Left lung (tissue), 10 donors: ENCODE results near the gene PTPRT. TPM values are rescaled to one million over a fixed set of nuclear protein-coding genes. Genes with fewer than 3 reads are reported as not detected.

Source experiments
- ATAC-seq: fragments of 200-7000 bp; cut with Tn5 transposase; one replicate; pipeline ENCODE4 v1.9.1; 2020; ENCODE audit warnings: moderate library complexity
- DNase-seq, 4 donors: peaks; one replicate each; pipeline ENCODE4 v3.0.0-alpha.2; 2013 to 2020
- H3K27ac ChIP-seq, 2 donors: fragments of 200-600 bp; sonication (generic) in 1 of 2; one replicate each; pipeline versions ENCODE4 v1.5.0 to v1.8.0; 2020 to 2021
- H3K27me3 ChIP-seq, 2 donors: fragments of 200-600 bp; sonication (generic) in 1 of 2; one replicate each; pipeline versions ENCODE4 v1.5.0 to v1.8.0; 2020 to 2021
- H3K36me3 ChIP-seq, 2 donors: fragments of 200-600 bp; sonication (generic) in 1 of 2; one replicate each; pipeline versions ENCODE4 v1.5.0 to v1.8.0; 2020 to 2021
- H3K4me1 ChIP-seq, 2 donors: fragments of 200-600 bp; one replicate each; pipeline ENCODE4 v1.8.0; 2021
- H3K4me3 ChIP-seq, 2 donors: fragments of 200-600 bp; sonication (generic) in 1 of 2; one replicate each; pipeline versions ENCODE4 v1.5.0 to v1.8.0; 2020 to 2021; ENCODE audit warnings: mild to moderate bottlenecking in 1 of 2
- H3K9me3 ChIP-seq, 2 donors: fragments of 200-600 bp; sonication (generic) in 1 of 2; one replicate each; pipeline versions ENCODE4 v1.5.0 to v1.8.0; 2020 to 2021
- CTCF ChIP-seq, 2 donors: fragments of 200-600 bp; sonication (generic) in 1 of 2; IDR thresholded peaks; one replicate each; pipeline versions ENCODE4 v1.5.0 to v1.8.0; 2021; ENCODE audit warnings: antibody characterized with exemption in 2 of 2
- intact Hi-C, 2 donors: fragments of 100-400 bp; cut with DNase I; formaldehyde crosslinking; loops; one replicate each; pipeline versions ENCODE4 v1.11.2 to v1.14.2; 2022
- polyA plus RNA-seq, 6 donors: library from polyadenylated mRNA; unstranded; fragments of 120-200 nt; gene quantifications; one replicate each; pipeline ENCODE4 v1.2.1, GENCODE V29; 2013; ENCODE audit not compliant: insufficient read length in 6 of 6
- total RNA-seq, 2 donors: library from RNA; stranded (reverse); fragmentation: NEBNext Ultra II Directional; extraction: Animal tissue kit (Norgen Biotek cat#: 25700); gene quantifications; one replicate each; pipeline ENCODE4 v1.2.1, GENCODE V29; 2021
- donor health status: DM: no; HTN: yes; CAD: no.
- donor health status: DM: no; HTN: no; CAD: no.

The PTPRT gene
- total and polyA plus RNA-seq, 8 donors = 0.15 to 2.9 (median 1.4) TPM

- intact Hi-C loops = no loop called here
These were observed 630.0 kb downstream of the PTPRT start for GRCh38 chr20:42559665-42560064.

GRCh38 chr20:42556575-42556974, 633.1 kb downstream of the PTPRT start:
- no peak for TF ChIP-seq CTCF (IDR thresholded peaks at IDR 0.05)
- Histone ChIP-seq H3K9me3 (no peaks in the 10 kb centered on the region), H3K4me1 (no peaks in the 10 kb centered on the region), H3K4me3 (no peak overlapping the region), H3K36me3 (no peaks in the 10 kb centered on the region), H3K27ac (no peak overlapping the region), H3K27me3 (peaks cover 0 to 5% of the 10 kb centered on the region in 2 donors)
- DNase-seq = no peak
- intact Hi-C loops = no loop called here
- no peak for ATAC-seq

More at GRCh38 chr20:42559665-42560064, 630.0 kb downstream of the PTPRT start:
- H3K27me3 ChIP-seq = peaks cover 0 to 5% of the 10 kb centered on the region in 2 donors
- no peak for TF ChIP-seq CTCF (IDR thresholded peaks at IDR 0.05)
- no peaks in the 10 kb centered on the region for H3K4me1 ChIP-seq
- no peak for ATAC-seq
- no peaks in the 10 kb centered on the region for H3K9me3 ChIP-seq
- no peak for DNase-seq
- no peaks in the 10 kb centered on the region for H3K36me3 ChIP-seq
- H3K4me3 ChIP-seq = no peak overlapping the region
- H3K27ac ChIP-seq = no peak overlapping the region

GRCh38 chr20:42553374-42553773, 636.3 kb downstream of the PTPRT start:
- no peak overlapping the region for H3K4me3 ChIP-seq
- no peaks in the 10 kb centered on the region for H3K36me3 ChIP-seq
- H3K9me3 ChIP-seq = no peaks in the 10 kb centered on the region
- ATAC-seq = no peak
- no peak for DNase-seq
- no peak for TF ChIP-seq CTCF (IDR thresholded peaks at IDR 0.05)
- H3K27ac ChIP-seq = no peak overlapping the region
- no peaks in the 10 kb centered on the region for H3K27me3 ChIP-seq
- intact Hi-C loops = no loop called here
- no peaks in the 10 kb centered on the region for H3K4me1 ChIP-seq

- Histone ChIP-seq H3K9me3 (no peaks in the 10 kb centered on the region), H3K4me1 (no peaks in the 10 kb centered on the region), H3K27me3 (no peaks in the 10 kb centered on the region), H3K4me3 (no peak overlapping the region), H3K27ac (no peak overlapping the region), H3K36me3 (no peaks in the 10 kb centered on the region)
- DNase-seq (no peak), ATAC-seq (no peak)
- intact Hi-C loops = no loop called here
- TF ChIP-seq CTCF (IDR thresholded peaks at IDR 0.05) = no peak
These were observed 640.2 kb downstream of the PTPRT start for GRCh38 chr20:42549496-42549895.

- H3K27me3 ChIP-seq = no peaks in the 10 kb centered on the region
- no peaks in the 10 kb centered on the region for H3K9me3 ChIP-seq
- H3K4me1 ChIP-seq = no peaks in the 10 kb centered on the region
- no peak for DNase-seq
- no peak for TF ChIP-seq CTCF (IDR thresholded peaks at IDR 0.05)
- no peaks in the 10 kb centered on the region for H3K36me3 ChIP-seq
- H3K4me3 ChIP-seq = no peak overlapping the region
- no peak overlapping the region for H3K27ac ChIP-seq
- no peak for ATAC-seq
- intact Hi-C loops = no loop called here
These were observed 644.8 kb downstream of the PTPRT start for GRCh38 chr20:42544926-42545325.
